Retinal pigment epithelial cell (primary cell): ENCODE measurements around the gene TEX2.

ENCODE experiments used
- DNase-seq: peaks from one replicate; pipeline ENCODE4 v3.0.0-alpha.2; 2010; ENCODE audit warnings: low read depth
- H3K4me3 ChIP-seq: 2 replicates; pipeline ENCODE4 v1.5.1; 2011; ENCODE audit warnings: mild to moderate bottlenecking, low read length, control low read depth, moderate library complexity
- CTCF ChIP-seq: conservative IDR thresholded peaks from 2 replicates; pipeline ENCODE4 v1.5.1; 2011; ENCODE audit warnings: low read depth, low read length, control low read depth, inconsistent platforms

The TEX2 gene

GRCh38 chr17:64153565-64154312 is 109.3 kb downstream of the TEX2 start:
- DNase-seq = no peak
- TF ChIP-seq CTCF = no peak
- no peak overlapping the region for H3K4me3 ChIP-seq

- no peak for DNase-seq
- no peak overlapping the region for H3K4me3 ChIP-seq
- no peak for TF ChIP-seq CTCF
Observed at GRCh38 chr17:64152428-64153125, 110.5 kb downstream of the TEX2 start.

- no peak for TF ChIP-seq CTCF
- no peak for DNase-seq
Observed at GRCh38 chr17:64151016-64151368, 112.1 kb downstream of the TEX2 start.

GRCh38 chr17:64150237-64151015 is 112.6 kb downstream of the TEX2 start:
- no peak for DNase-seq
- no peak for TF ChIP-seq CTCF

More at GRCh38 chr17:64151016-64151368, 112.1 kb downstream of the TEX2 start:
- no peak overlapping the region for H3K4me3 ChIP-seq

GRCh38 chr17:64149196-64149595 is 113.9 kb downstream of the TEX2 start:
- no peak for DNase-seq
- no peak for TF ChIP-seq CTCF
- H3K4me3 ChIP-seq = no peak overlapping the region

More at GRCh38 chr17:64150237-64151015, 112.6 kb downstream of the TEX2 start:
- H3K4me3 ChIP-seq = no peak overlapping the region

- peak; percentile 28 for TF ChIP-seq CTCF
- no peak for DNase-seq
- H3K4me3 ChIP-seq = no peak overlapping the region
Observed at GRCh38 chr17:64148699-64149098, 114.4 kb downstream of the TEX2 start.
